Coronary artery (tissue), 2 donors: ENCODE results near the gene SHROOM3.
A peak's percentile ranks its signal among the peaks of the same experiment; 100 is the strongest.

ENCODE experiments used
- DNase-seq: peaks from one replicate; pipeline ENCODE4 v3.0.0-alpha.2; 2017; ENCODE audit warnings: low spot score
- H3K27ac ChIP-seq, 2 donors: fragments of 200-600 bp; sonication (generic); one replicate each; pipeline ENCODE4 v1.5.1; 2016 to 2019
- H3K4me3 ChIP-seq: fragments of 200-600 bp; sonication (generic); 2 replicates; pipeline ENCODE4 v1.5.1; 2016; ENCODE audit warnings: mild to moderate bottlenecking, moderate library complexity
- CTCF ChIP-seq: fragments of 200-600 bp; sonication (generic); IDR thresholded peaks from one replicate; pipeline ENCODE4 v1.5.1; 2019; ENCODE audit warnings: antibody characterized with exemption

The SHROOM3 gene

GRCh38 chr4:76535603-76536372 is 100.8 kb downstream of the SHROOM3 start:
- Histone ChIP-seq H3K27ac (no peak overlapping the region), H3K4me3 (no peak overlapping the region)
- TF ChIP-seq CTCF = no peak
- DNase-seq = no peak

- Histone ChIP-seq H3K4me3 (no peak overlapping the region), H3K27ac (no peak overlapping the region)
- TF ChIP-seq CTCF = no peak
- no peak for DNase-seq
These were observed 101.3 kb downstream of the SHROOM3 start for GRCh38 chr4:76536373-76536689.

GRCh38 chr4:76538296-76538695 is 103.3 kb downstream of the SHROOM3 start:
- Histone ChIP-seq H3K27ac (no peak overlapping the region), H3K4me3 (no peak overlapping the region)
- no peak for TF ChIP-seq CTCF
- no peak for DNase-seq

GRCh38 chr4:76539979-76540378 is 105.0 kb downstream of the SHROOM3 start:
- no peak overlapping the region for H3K4me3 ChIP-seq

GRCh38 chr4:76540486-76540885 is 105.5 kb downstream of the SHROOM3 start:
- Histone ChIP-seq H3K27ac (no peak overlapping the region), H3K4me3 (no peak overlapping the region)
- DNase-seq = no peak
- TF ChIP-seq CTCF = no peak

More at GRCh38 chr4:76539979-76540378, 105.0 kb downstream of the SHROOM3 start:
- peak overlapping the region in 1 of 2 donors; percentile 39 for H3K27ac ChIP-seq
- TF ChIP-seq CTCF = no peak
- DNase-seq = no peak

- no peak overlapping the region for H3K27ac ChIP-seq
- no peak overlapping the region for H3K4me3 ChIP-seq
- no peak for DNase-seq
- no peak for TF ChIP-seq CTCF
These were observed 108.3 kb downstream of the SHROOM3 start for GRCh38 chr4:76543378-76543777.

GRCh38 chr4:76544725-76545124 is 109.7 kb downstream of the SHROOM3 start:
- no peak overlapping the region for H3K4me3 ChIP-seq
- H3K27ac ChIP-seq = no peak overlapping the region
- no peak for TF ChIP-seq CTCF
- no peak for DNase-seq
